Body of pancreas (tissue), 4 donors: ENCODE data around the gene HRK. TPM values are rescaled to one million over a fixed set of nuclear protein-coding genes. Genes with fewer than 3 reads are reported as not detected.

ENCODE experiments used
- ATAC-seq: fragments of 150-250 bp; one replicate; pipeline ENCODE4 v1.9.1; 2016
- DNase-seq, 4 donors: peaks; one replicate each; pipeline ENCODE4 v3.0.0-alpha.2; 2019
- H3K27ac ChIP-seq, 4 donors: fragments of 200-600 bp; sonication (generic); 1 replicate in 3 of 4; 2 replicates in 1 of 4; pipeline versions ENCODE4 v1.5.1 to v1.6.1; 2016 to 2019; ENCODE audit warnings: mild to moderate bottlenecking in 1 of 4, mixed read lengths in 1 of 4, moderate library complexity in 1 of 4
- H3K27me3 ChIP-seq, 2 donors: fragments of 200-600 bp; sonication (generic); one replicate each; pipeline ENCODE4 v1.6.0; 2016; ENCODE audit warnings: mild to moderate bottlenecking in 1 of 2
- H3K36me3 ChIP-seq, 2 donors: fragments of 200-600 bp; sonication (generic); replicated peaks in 1 of 2; 2 replicates each; pipeline ENCODE4 v1.5.1; 2016; ENCODE audit warnings: low read depth in 2 of 2; ENCODE audit not compliant: insufficient read depth in 1 of 2
- H3K4me1 ChIP-seq: fragments of 200-600 bp; sonication (generic); one replicate; pipeline ENCODE4 v1.6.0; 2016
- H3K4me3 ChIP-seq, 2 donors: fragments of 200-600 bp; sonication (generic); 1 replicate in 1 of 2; 2 replicates in 1 of 2; pipeline ENCODE4 v1.5.1; 2016 to 2019
- H3K9me3 ChIP-seq, 3 donors: fragments of 200-600 bp; sonication (generic); 1 replicate in 2 of 3; 2 replicates in 1 of 3; pipeline ENCODE4 v1.5.1; 2016
- CTCF ChIP-seq, 7 experiments: fragments of 450-650 bp in 4 of 7; fragments of 200-600 bp in 3 of 7; sonication (generic) in 3 of 7; IDR thresholded peaks; one replicate each; pipeline ENCODE4 v1.5.1; 2016 to 2019; ENCODE audit warnings: antibody characterized with exemption in 7 of 7
- POLR2A ChIP-seq, 3 donors: fragments of 450-650 bp; IDR thresholded peaks; one replicate each; pipeline ENCODE4 v1.6.1; 2016; ENCODE audit warnings: antibody characterized with exemption in 3 of 3, mild to moderate bottlenecking in 2 of 3
- WGBS, 2 donors: methylation state at CpG; one replicate each; pipeline ENCODE4 v1.1.5; 2017; 5-methylcytosine and 5-hydroxymethylcytosine counted together
- intact Hi-C: fragments of 100-400 bp; cut with DNase I; formaldehyde crosslinking; loops from one replicate; pipeline ENCODE4 v1.15.1; 2023
- total RNA-seq, 2 donors: library from RNA; depleted of rRNA; stranded (reverse); fragments of >200 nt; gene quantifications; one replicate each; pipeline ENCODE4 v1.1.0, GENCODE V29; 2016

HRK gene
- total RNA-seq, 2 donors from 2014 or later, result not detected

GRCh38 chr12:116891019-116891418 is 9.8 kb upstream of the HRK start:
- WGBS, 2 donors, result 79 to 83% methylated on average over 3 of the region's 3 CpGs
- H3K27me3 ChIP-seq, result no peaks in the 10 kb centered on the region
- no peaks in the 10 kb centered on the region for H3K4me1 ChIP-seq
- intact Hi-C loops, result no loop called here
- ATAC-seq (no peak), DNase-seq (no peak)
- no peaks in the 10 kb centered on the region for H3K36me3 ChIP-seq
- TF ChIP-seq CTCF (IDR thresholded peaks at IDR 0.05) (no peak), POLR2A (IDR thresholded peaks at IDR 0.05) (no peak)
- no peaks in the 10 kb centered on the region for H3K9me3 ChIP-seq
- no peak overlapping the region for H3K4me3 ChIP-seq
- no peak overlapping the region for H3K27ac ChIP-seq

GRCh38 chr12:116890330-116890729 is 9.1 kb upstream of the HRK start:
- DNase-seq (no peak), ATAC-seq (no peak)
- Histone ChIP-seq H3K9me3 (no peaks in the 10 kb centered on the region), H3K27ac (no peak overlapping the region), H3K4me1 (no peaks in the 10 kb centered on the region), H3K4me3 (no peak overlapping the region), H3K36me3 (no peaks in the 10 kb centered on the region), H3K27me3 (no peaks in the 10 kb centered on the region)
- intact Hi-C loops, result no loop called here
- 95 to 97% methylated on average over 2 of the region's 2 CpGs for WGBS, 2 donors
- TF ChIP-seq CTCF (IDR thresholded peaks at IDR 0.05), result no peak

GRCh38 chr12:116887897-116888296 is 6.7 kb upstream of the HRK start:
- no peak overlapping the region for H3K4me3 ChIP-seq
- no peaks in the 10 kb centered on the region for H3K36me3 ChIP-seq
- intact Hi-C loops, result no loop called here
- DNase-seq, result no peak
- ATAC-seq, result no peak
- TF ChIP-seq CTCF (IDR thresholded peaks at IDR 0.05) (no peak), POLR2A (IDR thresholded peaks at IDR 0.05) (no peak)
- WGBS, 2 donors, result 68 to 72% methylated on average over 6 of the region's 6 CpGs
- H3K9me3 ChIP-seq, result no peaks in the 10 kb centered on the region
- no peaks in the 10 kb centered on the region for H3K27me3 ChIP-seq
- no peak overlapping the region for H3K27ac ChIP-seq
- no peaks in the 10 kb centered on the region for H3K4me1 ChIP-seq

- TF ChIP-seq CTCF (IDR thresholded peaks at IDR 0.05), result no peak
- TF ChIP-seq POLR2A (IDR thresholded peaks at IDR 0.05), result no peak
- Histone ChIP-seq H3K27me3 (no peaks in the 10 kb centered on the region), H3K4me3 (no peak overlapping the region), H3K27ac (no peak overlapping the region), H3K36me3 (no peaks in the 10 kb centered on the region), H3K9me3 (no peaks in the 10 kb centered on the region), H3K4me1 (no peaks in the 10 kb centered on the region)
- intact Hi-C loops, result no loop called here
- DNase-seq, result no peak
- WGBS, 2 donors, result 60 to 78% methylated on average over 1 of the region's 1 CpG
- ATAC-seq, result no peak
Measured at GRCh38 chr12:116887244-116887643, 6.0 kb upstream of the HRK start.

- TF ChIP-seq POLR2A (IDR thresholded peaks at IDR 0.05), result no peak
- TF ChIP-seq CTCF (IDR thresholded peaks at IDR 0.05), result no peak
- DNase-seq (no peak), ATAC-seq (no peak)
- intact Hi-C loops, result no loop called here
- H3K4me3 ChIP-seq, result no peak overlapping the region
- H3K4me1 ChIP-seq, result peaks cover 12% of the 10 kb centered on the region
- H3K9me3 ChIP-seq, result no peaks in the 10 kb centered on the region
- H3K27me3 ChIP-seq, result peaks cover 0 to 6% of the 10 kb centered on the region in 2 donors
- WGBS, 2 donors, result 78 to 86% methylated on average over 2 of the region's 2 CpGs
- H3K27ac ChIP-seq, result no peak overlapping the region
- H3K36me3 ChIP-seq, result no peaks in the 10 kb centered on the region
Measured at GRCh38 chr12:116885491-116885890, 4.2 kb upstream of the HRK start.
